Panc1 (cell line): ENCODE data around the gene AGAP4.
"Not testable (repeated sequence)": the region's sequence is repeated elsewhere in the genome, so short reads cannot be mapped to it uniquely, and the experiment has no call there.

ENCODE experiments used
- CTCF ChIP-seq: fragments of 450-650 bp; IDR thresholded peaks from 2 replicates; pipeline ENCODE4 v1.5.1; 2017; ENCODE audit warnings: mild to moderate bottlenecking
- SIN3A ChIP-seq: IDR thresholded peaks from 2 replicates; pipeline ENCODE4 v1.6.1; 2012; ENCODE audit warnings: low read depth, mild to moderate bottlenecking, low read length, moderate library complexity, borderline replicate concordance; ENCODE audit not compliant: insufficient read depth
- TCF7L2 ChIP-seq: IDR thresholded peaks from 2 replicates; pipeline ENCODE4 v1.6.1; 2011; ENCODE audit warnings: mild to moderate bottlenecking, low read depth, low read length, inconsistent platforms

GRCh38 chr10:45790694-45791426 is 56.4 kb downstream of the AGAP4 start:
- not testable (repeated sequence) for TF ChIP-seq CTCF, TCF7L2, SIN3A
